ENCODE results near the gene PIP5K1B.

Gene PIP5K1B

GRCh38 chr9:68897577-68898145 is 192.6 kb downstream of the PIP5K1B start:
- Histone ChIP-seq H3K36me3 (replicated peaks; ENCODE audit: insufficient read depth, low read length) (no peaks in the 10 kb centered on the region), H2AFZ (ENCODE audit: low read length) (no peak overlapping the region), H4K20me1 (ENCODE audit: insufficient read depth, low read length) (no peaks in the 10 kb centered on the region), H3K4me3 (ENCODE audit: low read length) (no peak overlapping the region), H3K79me2 (ENCODE audit: low read length) (no peaks in the 10 kb centered on the region), H3K4me2 (ENCODE audit: low read depth, low read length) (no peak overlapping the region), H3K9me3 (replicated peaks; ENCODE audit: insufficient read depth, low read length) (no peaks in the 10 kb centered on the region), H3F3A (ENCODE audit: insufficient read depth, low read length) (peaks cover 23% of the 10 kb centered on the region), H3K9ac (ENCODE audit: low read length) (no peak overlapping the region), H3K27me3 (replicated peaks; ENCODE audit: insufficient read depth, low read length) (no peaks in the 10 kb centered on the region), H3K4me1 (ENCODE audit: low read length) (peaks cover 49% of the 10 kb centered on the region), H3K27ac (ENCODE audit: low read length) (no peak overlapping the region), H3K9me2 (replicated peaks; ENCODE audit: insufficient read depth, low read length) (no peaks in the 10 kb centered on the region)
- DNase-seq, result no peak
- no peak for TF ChIP-seq EZH2phosphoT487 (IDR thresholded peaks at IDR 0.05; ENCODE audit: low read length)
- no peak for TF ChIP-seq EZH2 (optimal IDR thresholded peaks at IDR 0.05; ENCODE audit: low read depth, low read length)
- no peak for TF ChIP-seq CTCF (IDR thresholded peaks at IDR 0.05; ENCODE audit: low read length)

GRCh38 chr9:68898781-68899439 is 193.9 kb downstream of the PIP5K1B start:
- no peaks in the 10 kb centered on the region for H3K9me3 ChIP-seq (replicated peaks; ENCODE audit: insufficient read depth, low read length)
- no peaks in the 10 kb centered on the region for H3K9me2 ChIP-seq (replicated peaks; ENCODE audit: insufficient read depth, low read length)
- H3K4me3 ChIP-seq (ENCODE audit: low read length), result no peak overlapping the region
- no peak for TF ChIP-seq EZH2 (optimal IDR thresholded peaks at IDR 0.05; ENCODE audit: low read depth, low read length)
- TF ChIP-seq CTCF (IDR thresholded peaks at IDR 0.05; ENCODE audit: low read length), result no peak
- TF ChIP-seq EZH2phosphoT487 (IDR thresholded peaks at IDR 0.05; ENCODE audit: low read length), result no peak
- no peaks in the 10 kb centered on the region for H3K79me2 ChIP-seq (ENCODE audit: low read length)
- DNase-seq, result peak; percentile 16
- H3F3A ChIP-seq (ENCODE audit: insufficient read depth, low read length), result peaks cover 23% of the 10 kb centered on the region
- H3K4me2 ChIP-seq (ENCODE audit: low read depth, low read length), result peak overlapping the region; percentile 20
- peaks cover 50% of the 10 kb centered on the region for H3K4me1 ChIP-seq (ENCODE audit: low read length)
- H3K27ac ChIP-seq (ENCODE audit: low read length), result peak overlapping the region; percentile 22; the same call in 1 of the 2 replicates
- H3K27me3 ChIP-seq (replicated peaks; ENCODE audit: insufficient read depth, low read length), result no peaks in the 10 kb centered on the region
- no peaks in the 10 kb centered on the region for H3K36me3 ChIP-seq (replicated peaks; ENCODE audit: insufficient read depth, low read length)
- no peaks in the 10 kb centered on the region for H4K20me1 ChIP-seq (ENCODE audit: insufficient read depth, low read length)
- no peak overlapping the region for H2AFZ ChIP-seq (ENCODE audit: low read length)
- H3K9ac ChIP-seq (ENCODE audit: low read length), result no peak overlapping the region

DNA sequence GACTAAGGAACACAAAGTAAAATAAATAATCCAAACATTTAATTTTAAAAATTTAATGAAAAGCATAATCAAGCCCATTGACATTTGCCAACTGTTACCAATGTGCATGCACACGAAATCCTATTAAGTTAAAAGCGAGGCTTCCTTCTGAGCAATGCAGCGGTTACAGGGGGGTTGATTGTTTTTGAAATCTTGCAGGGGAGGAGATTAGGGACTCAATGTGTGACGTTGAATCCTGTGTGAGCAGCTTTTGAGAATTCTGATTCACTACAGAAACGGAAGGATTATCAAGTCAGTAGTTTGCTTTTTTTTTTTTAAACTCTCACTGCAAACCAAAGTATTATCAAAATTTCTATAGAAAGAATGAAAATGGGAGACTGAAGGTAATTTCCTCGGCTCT is 199.4 kb downstream of the PIP5K1B start:
- H3K27ac ChIP-seq (ENCODE audit: low read length), result peak overlapping the region; percentile 9; the same call in 1 of the 2 replicates

More for the DNA sequence above, 199.4 kb downstream of the PIP5K1B start:
- H4K20me1 ChIP-seq (ENCODE audit: insufficient read depth, low read length), result no peaks in the 10 kb centered on the region
- no peaks in the 10 kb centered on the region for H3K79me2 ChIP-seq (ENCODE audit: low read length)
- H3K4me2 ChIP-seq (ENCODE audit: low read depth, low read length), result peak overlapping the region; percentile 28; the same call in 1 of the 2 replicates
- H3F3A ChIP-seq (ENCODE audit: insufficient read depth, low read length), result no peaks in the 10 kb centered on the region
- no peak overlapping the region for H3K4me3 ChIP-seq (ENCODE audit: low read length)
- no peaks in the 10 kb centered on the region for H3K9me3 ChIP-seq (replicated peaks; ENCODE audit: insufficient read depth, low read length)
- H3K27me3 ChIP-seq (replicated peaks; ENCODE audit: insufficient read depth, low read length), result no peaks in the 10 kb centered on the region
- no peak overlapping the region for H3K9ac ChIP-seq (ENCODE audit: low read length)
- no peaks in the 10 kb centered on the region for H3K36me3 ChIP-seq (replicated peaks; ENCODE audit: insufficient read depth, low read length)
- peak; percentile 73 for DNase-seq
- no peak overlapping the region for H2AFZ ChIP-seq (ENCODE audit: low read length)
- H3K9me2 ChIP-seq (replicated peaks; ENCODE audit: insufficient read depth, low read length), result no peaks in the 10 kb centered on the region
- TF ChIP-seq EZH2phosphoT487 (IDR thresholded peaks at IDR 0.05; ENCODE audit: low read length), result no peak
- TF ChIP-seq CTCF (IDR thresholded peaks at IDR 0.05; ENCODE audit: low read length), result no peak
- TF ChIP-seq EZH2 (optimal IDR thresholded peaks at IDR 0.05; ENCODE audit: low read depth, low read length), result no peak
- H3K4me1 ChIP-seq (ENCODE audit: low read length), result peaks cover 23% of the 10 kb centered on the region

Data from MM.1S (cell line).